B cell (primary cell): ENCODE results near the gene POLR2A.

Source experiments
- EZH2 ChIP-seq: IDR thresholded peaks from 2 replicates; pipeline ENCODE4 v1.6.1; 2012; ENCODE audit warnings: borderline replicate concordance, low read depth, mild to moderate bottlenecking, moderate library complexity, low read length; ENCODE audit not compliant: insufficient read depth, poor library complexity, severe bottlenecking
- TF ChIP-seq, protein P1 (sequence below): fragments of 200-600 bp; IDR thresholded peaks from one replicate; pipeline ENCODE4 v1.8.0; 2022; ENCODE audit warnings: antibody characterized with exemption, mild to moderate bottlenecking

DNA sequence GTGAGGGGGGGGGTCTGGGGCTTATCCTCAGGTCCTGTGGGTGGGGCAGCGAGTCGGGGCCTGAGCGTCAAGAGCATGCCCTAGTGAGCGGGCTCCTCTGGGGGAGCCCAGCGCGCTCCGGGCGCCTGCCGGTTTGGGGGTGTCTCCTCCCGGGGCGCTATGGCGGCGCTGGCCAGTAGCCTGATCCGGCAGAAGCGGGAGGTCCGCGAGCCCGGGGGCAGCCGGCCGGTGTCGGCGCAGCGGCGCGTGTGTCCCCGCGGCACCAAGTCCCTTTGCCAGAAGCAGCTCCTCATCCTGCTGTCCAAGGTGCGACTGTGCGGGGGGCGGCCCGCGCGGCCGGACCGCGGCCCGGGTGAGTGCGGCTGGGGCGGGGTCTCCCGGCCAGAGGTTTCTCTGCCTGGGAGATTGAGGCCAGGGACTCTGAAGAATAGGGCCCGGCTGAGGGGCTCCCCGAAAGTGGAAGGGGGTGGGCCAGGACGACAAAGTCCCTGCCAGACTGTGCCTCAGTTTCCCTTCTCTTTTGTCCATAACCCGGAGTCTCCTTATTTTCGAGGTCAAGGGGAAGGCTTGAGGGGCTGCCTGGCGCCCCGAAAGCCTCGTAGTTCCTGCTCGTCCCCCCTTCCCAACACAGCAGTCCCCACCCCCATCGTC is 44.6 kb upstream of the POLR2A start, which contains the start of gene FGF11:
- TF ChIP-seq, protein P1, sequence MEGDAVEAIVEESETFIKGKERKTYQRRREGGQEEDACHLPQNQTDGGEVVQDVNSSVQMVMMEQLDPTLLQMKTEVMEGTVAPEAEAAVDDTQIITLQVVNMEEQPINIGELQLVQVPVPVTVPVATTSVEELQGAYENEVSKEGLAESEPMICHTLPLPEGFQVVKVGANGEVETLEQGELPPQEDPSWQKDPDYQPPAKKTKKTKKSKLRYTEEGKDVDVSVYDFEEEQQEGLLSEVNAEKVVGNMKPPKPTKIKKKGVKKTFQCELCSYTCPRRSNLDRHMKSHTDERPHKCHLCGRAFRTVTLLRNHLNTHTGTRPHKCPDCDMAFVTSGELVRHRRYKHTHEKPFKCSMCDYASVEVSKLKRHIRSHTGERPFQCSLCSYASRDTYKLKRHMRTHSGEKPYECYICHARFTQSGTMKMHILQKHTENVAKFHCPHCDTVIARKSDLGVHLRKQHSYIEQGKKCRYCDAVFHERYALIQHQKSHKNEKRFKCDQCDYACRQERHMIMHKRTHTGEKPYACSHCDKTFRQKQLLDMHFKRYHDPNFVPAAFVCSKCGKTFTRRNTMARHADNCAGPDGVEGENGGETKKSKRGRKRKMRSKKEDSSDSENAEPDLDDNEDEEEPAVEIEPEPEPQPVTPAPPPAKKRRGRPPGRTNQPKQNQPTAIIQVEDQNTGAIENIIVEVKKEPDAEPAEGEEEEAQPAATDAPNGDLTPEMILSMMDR: no peak
- peak; percentile 70 for TF ChIP-seq EZH2
